OCI-LY1 (cell line): ENCODE results near the gene CNTNAP5.

Source experiments
- H2AFZ ChIP-seq: fragments of 200-600 bp; sonication (generic), shearing (Covaris generic); 2 replicates; pipeline ENCODE4 v1.6.0; 2014; ENCODE audit warnings: antibody characterized with exemption, mild to moderate bottlenecking, low read length
- H3F3A ChIP-seq: fragments of 200-600 bp; sonication (generic), shearing (Covaris generic); 2 replicates; pipeline ENCODE4 v1.6.0; 2014; ENCODE audit warnings: mild to moderate bottlenecking, antibody characterized with exemption, low read length, moderate library complexity; ENCODE audit not compliant: insufficient read depth
- H3K27ac ChIP-seq: fragments of 200-600 bp; sonication (generic); 2 replicates; pipeline ENCODE4 v1.5.1; 2014; ENCODE audit warnings: low read length, mixed run types, mild to moderate bottlenecking, low read depth; ENCODE audit not compliant: poor library complexity, severe bottlenecking
- H3K27me3 ChIP-seq: fragments of 200-600 bp; sonication (generic); 2 replicates; pipeline ENCODE4 v1.6.0; 2014; ENCODE audit warnings: antibody characterized with exemption, mild to moderate bottlenecking, low read length, moderate library complexity; ENCODE audit not compliant: insufficient read depth
- H3K36me3 ChIP-seq: fragments of 200-600 bp; sonication (generic); 2 replicates; pipeline ENCODE4 v1.6.1; 2014; ENCODE audit warnings: mild to moderate bottlenecking, antibody characterized with exemption, low read length, moderate library complexity, mixed read lengths; ENCODE audit not compliant: insufficient read depth
- H3K4me1 ChIP-seq: fragments of 200-600 bp; sonication (generic); 2 replicates; pipeline ENCODE4 v1.5.1; 2014; ENCODE audit warnings: mild to moderate bottlenecking, low read length, moderate library complexity; ENCODE audit not compliant: insufficient read depth, severe bottlenecking
- H3K4me2 ChIP-seq: fragments of 200-600 bp; sonication (generic), shearing (Covaris generic); 2 replicates; pipeline ENCODE4 v1.6.1; 2014; ENCODE audit warnings: low read length
- H3K4me3 ChIP-seq: fragments of 200-600 bp; sonication (generic); 2 replicates; pipeline ENCODE4 v1.5.1; 2014; ENCODE audit warnings: low read length, low read depth, mild to moderate bottlenecking, mixed read lengths; ENCODE audit not compliant: poor library complexity, severe bottlenecking
- H3K79me2 ChIP-seq: fragments of 200-600 bp; shearing (Covaris generic); 2 replicates; pipeline ENCODE4 v1.6.1; 2016; ENCODE audit warnings: mixed run types, low read length, mixed read lengths; ENCODE audit not compliant: insufficient read depth
- H3K9ac ChIP-seq: fragments of 200-600 bp; sonication (generic), shearing (Covaris generic); 2 replicates; pipeline ENCODE4 v1.6.1; 2014; ENCODE audit warnings: mild to moderate bottlenecking, low read length, mixed read lengths
- H3K9me2 ChIP-seq: fragments of 200-600 bp; sonication (generic), shearing (Covaris generic); 2 replicates; pipeline ENCODE4 v1.6.1; 2014; ENCODE audit warnings: low read depth, mild to moderate bottlenecking, low read length, mixed read lengths
- H3K9me3 ChIP-seq: fragments of 200-600 bp; shearing (Covaris generic); 2 replicates; pipeline ENCODE4 v1.6.1; 2014; ENCODE audit warnings: low read length, mixed read lengths
- H4K20me1 ChIP-seq: fragments of 200-600 bp; sonication (generic), shearing (Covaris generic); 2 replicates; pipeline ENCODE4 v1.6.0; 2016; ENCODE audit warnings: mild to moderate bottlenecking, low read length; ENCODE audit not compliant: insufficient read depth
- EZH2 ChIP-seq: fragments of 200-600 bp; sonication (generic), shearing (Covaris generic); IDR thresholded peaks from 2 replicates; pipeline ENCODE4 v1.8.0; 2017; ENCODE audit warnings: borderline replicate concordance, mixed run types, mild to moderate bottlenecking, antibody characterized with exemption, low read length, moderate library complexity, mixed read lengths
- TF ChIP-seq, protein P1 (sequence below): fragments of 200-600 bp; sonication (generic), shearing (Covaris generic); IDR thresholded peaks from 2 replicates; pipeline ENCODE4 v1.5.1; 2017; ENCODE audit warnings: mild to moderate bottlenecking, antibody characterized with exemption, low read length, moderate library complexity, mixed read lengths

The CNTNAP5 gene

DNA sequence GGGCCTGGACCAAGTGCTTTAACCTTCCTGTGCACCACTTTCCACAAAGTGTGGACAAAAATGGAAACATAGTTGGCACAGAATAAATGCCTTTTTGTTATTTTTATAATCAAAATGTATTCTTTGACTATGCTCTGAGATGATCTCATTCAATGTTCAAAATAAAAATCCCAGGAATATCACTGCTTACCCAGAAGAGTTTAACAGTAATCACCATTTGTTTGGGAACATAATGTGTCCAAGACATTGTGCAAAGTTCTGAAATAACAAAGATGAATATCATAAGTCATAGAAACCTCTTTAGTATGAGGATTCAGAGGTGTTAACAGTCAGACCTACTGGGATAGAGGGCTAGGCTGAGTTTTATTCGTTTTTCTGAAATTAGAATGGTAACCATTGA is 668.1 kb downstream of the CNTNAP5 start:
- H3K79me2 ChIP-seq, result no peaks in the 10 kb centered on the region
- H3K4me2 ChIP-seq, result no peak overlapping the region
- H3K36me3 ChIP-seq, result no peaks in the 10 kb centered on the region
- H3K9me3 ChIP-seq, result no peaks in the 10 kb centered on the region
- H3K9me2 ChIP-seq, result no peaks in the 10 kb centered on the region
- no peaks in the 10 kb centered on the region for H3K4me1 ChIP-seq
- H2AFZ ChIP-seq, result no peak overlapping the region
- no peak for TF ChIP-seq EZH2
- TF ChIP-seq, protein P1, sequence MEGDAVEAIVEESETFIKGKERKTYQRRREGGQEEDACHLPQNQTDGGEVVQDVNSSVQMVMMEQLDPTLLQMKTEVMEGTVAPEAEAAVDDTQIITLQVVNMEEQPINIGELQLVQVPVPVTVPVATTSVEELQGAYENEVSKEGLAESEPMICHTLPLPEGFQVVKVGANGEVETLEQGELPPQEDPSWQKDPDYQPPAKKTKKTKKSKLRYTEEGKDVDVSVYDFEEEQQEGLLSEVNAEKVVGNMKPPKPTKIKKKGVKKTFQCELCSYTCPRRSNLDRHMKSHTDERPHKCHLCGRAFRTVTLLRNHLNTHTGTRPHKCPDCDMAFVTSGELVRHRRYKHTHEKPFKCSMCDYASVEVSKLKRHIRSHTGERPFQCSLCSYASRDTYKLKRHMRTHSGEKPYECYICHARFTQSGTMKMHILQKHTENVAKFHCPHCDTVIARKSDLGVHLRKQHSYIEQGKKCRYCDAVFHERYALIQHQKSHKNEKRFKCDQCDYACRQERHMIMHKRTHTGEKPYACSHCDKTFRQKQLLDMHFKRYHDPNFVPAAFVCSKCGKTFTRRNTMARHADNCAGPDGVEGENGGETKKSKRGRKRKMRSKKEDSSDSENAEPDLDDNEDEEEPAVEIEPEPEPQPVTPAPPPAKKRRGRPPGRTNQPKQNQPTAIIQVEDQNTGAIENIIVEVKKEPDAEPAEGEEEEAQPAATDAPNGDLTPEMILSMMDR, result no peak
- no peaks in the 10 kb centered on the region for H3F3A ChIP-seq
- H3K9ac ChIP-seq, result no peak overlapping the region
- no peaks in the 10 kb centered on the region for H3K27me3 ChIP-seq
- no peak overlapping the region for H3K4me3 ChIP-seq
- H3K27ac ChIP-seq, result no peak overlapping the region
- no peaks in the 10 kb centered on the region for H4K20me1 ChIP-seq

DNA sequence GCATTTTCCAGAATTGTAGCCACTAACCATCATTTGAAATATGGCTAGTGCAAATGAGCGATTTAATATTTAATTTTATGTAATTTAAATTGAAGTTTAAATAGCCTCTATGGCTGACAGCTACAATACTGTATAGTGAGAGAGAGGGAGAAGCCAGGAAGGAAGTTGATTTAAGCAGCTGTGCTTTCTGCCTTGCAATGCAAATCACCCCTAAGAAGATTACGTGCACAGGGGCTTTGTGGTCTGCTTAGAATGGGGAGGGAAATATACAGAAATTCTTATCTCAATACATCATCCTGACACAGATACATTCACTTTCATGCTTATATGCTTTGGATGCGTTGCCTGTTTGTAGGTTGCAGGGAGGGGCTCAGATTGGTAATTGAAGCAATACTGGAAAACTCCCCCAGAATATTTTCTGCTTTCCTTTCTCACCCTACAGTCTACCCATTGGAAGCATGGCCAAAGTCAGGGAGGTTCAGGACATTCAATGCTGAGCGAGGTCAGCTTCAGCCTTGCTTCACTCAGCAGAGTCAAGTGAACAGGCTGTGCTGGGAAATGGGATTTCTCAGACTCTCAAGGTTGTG is 674.0 kb downstream of the CNTNAP5 start:
- H3K4me2 ChIP-seq, result no peak overlapping the region
- H3K27ac ChIP-seq, result no peak overlapping the region

DNA sequence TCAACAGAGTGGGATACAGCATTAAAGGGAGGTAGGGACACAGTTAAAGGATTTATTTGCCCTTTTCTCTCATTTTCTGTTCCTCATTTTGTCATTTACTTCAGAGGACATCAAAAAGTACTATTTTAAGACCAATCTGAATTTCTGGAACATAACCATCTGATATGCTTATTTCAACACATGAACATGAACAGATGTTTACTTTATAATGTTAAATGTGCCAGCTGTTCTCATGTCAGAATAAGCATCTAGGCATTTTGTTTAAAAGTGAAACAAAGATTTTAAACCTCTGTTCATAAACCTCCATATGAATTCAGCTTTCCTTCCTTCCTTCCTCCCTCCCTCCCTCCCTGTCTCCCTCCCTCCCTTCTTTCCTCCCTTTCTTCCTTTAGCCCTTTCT is 677.7 kb downstream of the CNTNAP5 start:
- H3K9me2 ChIP-seq, result no peaks in the 10 kb centered on the region
- H3K4me3 ChIP-seq, result no peak overlapping the region
- H3K27ac ChIP-seq, result no peak overlapping the region
- H2AFZ ChIP-seq, result no peak overlapping the region
- TF ChIP-seq, protein P1, result no peak
- TF ChIP-seq EZH2, result no peak
- H3K9me3 ChIP-seq, result no peaks in the 10 kb centered on the region
- no peaks in the 10 kb centered on the region for H3K4me1 ChIP-seq
- H3F3A ChIP-seq, result no peaks in the 10 kb centered on the region
- H3K36me3 ChIP-seq, result no peaks in the 10 kb centered on the region
- no peaks in the 10 kb centered on the region for H4K20me1 ChIP-seq
- H3K27me3 ChIP-seq, result no peaks in the 10 kb centered on the region
- no peak overlapping the region for H3K4me2 ChIP-seq
- H3K9ac ChIP-seq, result no peak overlapping the region
- no peaks in the 10 kb centered on the region for H3K79me2 ChIP-seq

More for the DNA sequence above, 674.0 kb downstream of the CNTNAP5 start:
- H3K36me3 ChIP-seq, result no peaks in the 10 kb centered on the region
- H3K27me3 ChIP-seq, result no peaks in the 10 kb centered on the region
- no peaks in the 10 kb centered on the region for H3K79me2 ChIP-seq
- no peaks in the 10 kb centered on the region for H3K9me3 ChIP-seq
- no peak overlapping the region for H3K4me3 ChIP-seq
- TF ChIP-seq, protein P1, result no peak
- TF ChIP-seq EZH2, result no peak
- no peak overlapping the region for H3K9ac ChIP-seq
- H3K4me1 ChIP-seq, result no peaks in the 10 kb centered on the region
- H2AFZ ChIP-seq, result no peak overlapping the region
- no peaks in the 10 kb centered on the region for H4K20me1 ChIP-seq
- no peaks in the 10 kb centered on the region for H3K9me2 ChIP-seq
- H3F3A ChIP-seq, result no peaks in the 10 kb centered on the region
